ENCODE data around the gene ZC3HAV1.
A peak's percentile ranks its signal among the peaks of the same experiment; 100 is the strongest.
"Not testable (repeated sequence)": the region's sequence is repeated elsewhere in the genome, so short reads cannot be mapped to it uniquely, and the experiment has no call there.

The ZC3HAV1 gene

DNA sequence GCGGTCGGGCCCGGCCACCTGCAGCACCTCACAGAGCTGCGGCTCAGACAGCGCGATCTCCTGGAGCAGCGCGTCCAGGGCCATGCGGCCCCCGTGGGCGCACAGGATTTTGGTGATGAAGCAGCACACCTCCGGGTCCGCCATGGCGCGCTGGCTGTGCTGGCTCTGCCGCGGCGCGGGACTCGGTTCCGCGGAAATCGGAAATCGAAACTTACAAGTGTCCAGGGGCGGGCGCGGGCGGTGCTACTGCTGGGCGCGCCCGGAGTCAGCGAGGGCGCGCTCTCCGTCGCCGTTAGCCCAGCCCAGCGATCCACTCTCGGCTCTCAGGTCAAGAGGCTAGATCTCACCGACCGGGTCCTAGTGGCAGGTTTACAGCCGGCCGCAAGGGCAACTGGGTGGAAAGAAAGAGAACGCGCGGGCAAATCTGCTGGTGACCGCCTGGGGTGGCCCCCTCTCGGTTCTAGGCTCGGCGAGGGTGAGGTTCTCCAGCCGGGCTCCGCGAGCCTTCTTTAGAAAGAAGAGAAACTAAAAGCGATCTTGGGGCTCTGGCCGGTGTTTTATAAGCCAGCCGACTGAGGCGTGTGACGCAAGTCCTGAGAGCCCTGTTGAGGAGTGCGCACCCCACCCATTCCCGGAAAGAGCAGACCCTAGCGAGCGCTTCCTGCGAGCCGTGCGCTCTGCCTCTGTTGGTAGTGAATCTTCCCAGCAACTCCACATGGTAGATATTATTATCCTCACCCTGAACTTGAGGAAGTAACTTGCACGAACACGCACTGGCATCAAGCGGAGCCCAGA, at the start of gene ZC3HAV1:
ZC3HAV1 (minus strand) TSS at position 533 of the 795 bp plus-strand sequence; CDS start at position 144, 389 bp downstream.
- Histone ChIP-seq H3K9me3 (ENCODE audit: insufficient read depth, low read length) (no peaks in the 10 kb centered on the region), H3K4me3 (ENCODE audit: insufficient read length, low read depth) (peak within 1 kb of the TSS; percentile 80), H3K4me1 (ENCODE audit: insufficient read depth, insufficient read length) (no peaks in the 10 kb centered on the region), H3K9ac (ENCODE audit: insufficient read length, low read depth) (peak within 1 kb of the TSS; percentile 82), H3K36me3 (ENCODE audit: insufficient read depth, insufficient read length, low read length) (no peaks in the 10 kb centered on the region), H3K27me3 (ENCODE audit: insufficient read depth, insufficient read length) (peaks cover 21% of the 10 kb centered on the region)
- TF ChIP-seq SUZ12 (IDR thresholded peaks at IDR 0.05; ENCODE audit: extremely low read depth, insufficient read depth, insufficient read length) (no peak), ZNF274 (IDR thresholded peaks at IDR 0.05; ENCODE audit: low read depth, low read length) (no peak), YY1 (IDR thresholded peaks at IDR 0.05; ENCODE audit: insufficient read depth, insufficient read length) (no peak)
- no peak for DNase-seq (ENCODE audit: low read depth, low spot score)

DNA sequence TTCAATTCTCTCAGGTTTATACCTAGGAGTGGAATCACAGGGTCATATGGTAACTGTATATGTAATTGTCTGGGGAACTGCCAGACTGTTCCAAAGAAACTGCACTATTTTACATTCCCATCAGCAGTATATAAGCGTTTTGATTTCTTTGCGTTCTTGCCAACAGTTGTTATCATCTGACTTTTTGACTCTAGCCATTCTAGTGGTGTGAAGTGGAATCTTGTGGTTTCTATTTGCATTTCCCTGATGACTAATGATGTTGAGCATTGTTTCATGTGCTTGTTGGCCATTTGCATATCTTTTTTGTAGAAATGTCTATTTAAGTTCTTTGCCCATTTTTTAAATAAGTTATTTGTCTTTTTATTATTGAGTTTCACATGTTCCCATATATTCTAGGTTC, 44.3 kb upstream of the ZC3HAV1 start:
- no peaks in the 10 kb centered on the region for H3K36me3 ChIP-seq (ENCODE audit: insufficient read depth, insufficient read length, low read length)
- H3K4me1 ChIP-seq (ENCODE audit: insufficient read depth, insufficient read length) = no peaks in the 10 kb centered on the region
- TF ChIP-seq SUZ12 (IDR thresholded peaks at IDR 0.05; ENCODE audit: extremely low read depth, insufficient read depth, insufficient read length) (no peak), ZNF274 (IDR thresholded peaks at IDR 0.05; ENCODE audit: low read depth, low read length) (no peak), YY1 (IDR thresholded peaks at IDR 0.05; ENCODE audit: insufficient read depth, insufficient read length) (no peak)
- no peak overlapping the region for H3K4me3 ChIP-seq (ENCODE audit: insufficient read length, low read depth)
- H3K9ac ChIP-seq (ENCODE audit: insufficient read length, low read depth) = no peak overlapping the region
- no peaks in the 10 kb centered on the region for H3K9me3 ChIP-seq (ENCODE audit: insufficient read depth, low read length)
- no peaks in the 10 kb centered on the region for H3K27me3 ChIP-seq (ENCODE audit: insufficient read depth, insufficient read length)
- no peak for DNase-seq (ENCODE audit: low read depth, low spot score)

DNA sequence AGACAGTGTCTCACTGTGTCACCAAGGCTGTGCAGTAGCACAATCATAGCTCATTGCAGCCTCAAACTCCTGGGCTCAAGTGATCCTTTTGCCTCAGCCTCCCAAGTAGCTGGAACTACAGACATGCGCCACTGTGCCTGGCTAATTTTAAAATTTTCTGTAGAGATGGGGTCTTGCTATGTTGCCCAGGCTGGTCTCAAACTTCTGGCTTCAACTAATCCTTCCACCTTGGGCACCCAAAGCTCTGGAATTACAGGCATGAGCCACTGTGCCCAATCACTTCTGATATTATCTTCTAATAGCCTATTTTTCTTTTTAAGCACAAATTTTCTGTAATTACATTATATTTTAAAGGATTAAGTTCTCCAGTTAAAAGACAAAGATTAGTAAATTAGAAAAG, 42.6 kb upstream of the ZC3HAV1 start:
- no peak overlapping the region for H3K4me3 ChIP-seq (ENCODE audit: insufficient read length, low read depth)
- H3K36me3 ChIP-seq (ENCODE audit: insufficient read depth, insufficient read length, low read length) = no peaks in the 10 kb centered on the region
- no peaks in the 10 kb centered on the region for H3K4me1 ChIP-seq (ENCODE audit: insufficient read depth, insufficient read length)
- no peak for DNase-seq (ENCODE audit: low read depth, low spot score)
- no peak for TF ChIP-seq SUZ12 (IDR thresholded peaks at IDR 0.05; ENCODE audit: extremely low read depth, insufficient read depth, insufficient read length)
- TF ChIP-seq ZNF274 (IDR thresholded peaks at IDR 0.05; ENCODE audit: low read depth, low read length) = no peak
- H3K9me3 ChIP-seq (ENCODE audit: insufficient read depth, low read length) = no peaks in the 10 kb centered on the region
- H3K9ac ChIP-seq (ENCODE audit: insufficient read length, low read depth) = no peak overlapping the region
- H3K27me3 ChIP-seq (ENCODE audit: insufficient read depth, insufficient read length) = no peaks in the 10 kb centered on the region

DNA sequence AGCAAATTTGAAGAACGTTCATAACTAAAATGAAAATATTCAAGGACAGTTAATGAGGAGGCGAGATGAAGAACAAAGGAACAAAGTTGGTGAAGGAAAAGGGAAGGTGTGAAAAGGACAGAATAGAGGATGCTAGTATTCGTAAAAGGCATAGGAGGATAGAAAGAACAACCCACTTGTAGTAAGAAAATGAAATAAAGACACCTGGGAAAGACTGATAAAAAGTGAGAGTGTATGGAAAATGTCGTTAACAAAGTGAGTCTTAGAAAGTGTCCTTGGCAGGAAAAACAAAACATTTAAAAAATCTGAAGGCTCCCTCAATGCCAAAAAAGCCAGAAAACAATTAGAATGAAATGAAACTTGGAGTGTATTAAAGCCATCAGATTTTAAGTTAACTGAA, 29.6 kb upstream of the ZC3HAV1 start:
- Histone ChIP-seq H3K9ac (ENCODE audit: insufficient read length, low read depth) (no peak overlapping the region), H3K36me3 (ENCODE audit: insufficient read depth, insufficient read length, low read length) (peaks cover 15% of the 10 kb centered on the region), H3K9me3 (ENCODE audit: insufficient read depth, low read length) (no peaks in the 10 kb centered on the region), H3K4me3 (ENCODE audit: insufficient read length, low read depth) (no peak overlapping the region), H3K4me1 (ENCODE audit: insufficient read depth, insufficient read length) (no peaks in the 10 kb centered on the region), H3K27me3 (ENCODE audit: insufficient read depth, insufficient read length) (no peaks in the 10 kb centered on the region)
- TF ChIP-seq YY1 (IDR thresholded peaks at IDR 0.05; ENCODE audit: insufficient read depth, insufficient read length) = no peak
- no peak for TF ChIP-seq ZNF274 (IDR thresholded peaks at IDR 0.05; ENCODE audit: low read depth, low read length)
- TF ChIP-seq SUZ12 (IDR thresholded peaks at IDR 0.05; ENCODE audit: extremely low read depth, insufficient read depth, insufficient read length) = no peak
- no peak for DNase-seq (ENCODE audit: low read depth, low spot score)

DNA sequence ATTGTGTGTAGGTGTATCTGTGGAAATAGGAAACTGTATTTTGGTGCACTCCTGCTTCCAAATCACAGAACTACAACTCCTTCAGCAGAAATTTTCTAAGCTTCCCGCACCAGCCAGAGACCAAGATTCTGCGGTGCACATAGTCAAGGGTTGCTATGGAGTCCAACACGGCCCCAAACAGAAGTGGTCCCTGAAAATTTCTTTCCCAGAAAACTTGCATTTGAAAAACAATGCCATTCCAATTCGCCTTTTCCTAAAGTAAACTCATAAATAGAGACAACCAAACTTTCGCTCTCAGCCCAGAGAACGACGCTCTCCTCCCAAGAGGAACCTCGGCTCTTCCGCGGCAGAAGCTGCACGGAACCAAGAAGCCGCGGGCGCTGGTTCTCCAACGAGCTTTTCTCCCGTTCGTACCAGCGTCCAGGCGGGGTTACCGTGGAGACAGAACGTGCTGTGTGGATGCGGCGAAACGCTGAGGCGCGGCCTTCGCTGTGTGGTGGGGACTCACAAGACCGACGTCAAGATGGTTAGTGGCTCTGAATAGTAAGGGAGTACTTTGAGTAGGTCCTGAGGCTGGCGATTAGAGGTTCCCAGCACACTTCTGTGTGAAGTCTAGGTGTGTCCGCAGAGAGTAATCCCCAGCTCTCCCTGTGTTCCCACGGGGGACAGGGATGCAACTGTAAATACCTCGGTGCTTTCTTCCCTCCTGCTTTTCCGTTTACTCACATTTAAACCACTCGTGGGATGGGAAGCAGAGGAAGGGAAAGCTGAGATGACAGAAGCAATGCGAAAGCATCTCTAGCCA, 24.0 kb upstream of the ZC3HAV1 start:
- Histone ChIP-seq H3K4me3 (ENCODE audit: insufficient read length, low read depth) (peak overlapping the region; percentile 71), H3K9ac (ENCODE audit: insufficient read length, low read depth) (peak overlapping the region; percentile 82), H3K4me1 (ENCODE audit: insufficient read depth, insufficient read length) (no peaks in the 10 kb centered on the region), H3K27me3 (ENCODE audit: insufficient read depth, insufficient read length) (peaks cover 15% of the 10 kb centered on the region), H3K9me3 (ENCODE audit: insufficient read depth, low read length) (no peaks in the 10 kb centered on the region), H3K36me3 (ENCODE audit: insufficient read depth, insufficient read length, low read length) (peaks cover 7% of the 10 kb centered on the region)
- TF ChIP-seq YY1 (IDR thresholded peaks at IDR 0.05; ENCODE audit: insufficient read depth, insufficient read length) = no peak
- no peak for TF ChIP-seq ZNF274 (IDR thresholded peaks at IDR 0.05; ENCODE audit: low read depth, low read length)
- TF ChIP-seq SUZ12 (IDR thresholded peaks at IDR 0.05; ENCODE audit: extremely low read depth, insufficient read depth, insufficient read length) = no peak
- DNase-seq (ENCODE audit: low read depth, low spot score) = peak; percentile 83

DNA sequence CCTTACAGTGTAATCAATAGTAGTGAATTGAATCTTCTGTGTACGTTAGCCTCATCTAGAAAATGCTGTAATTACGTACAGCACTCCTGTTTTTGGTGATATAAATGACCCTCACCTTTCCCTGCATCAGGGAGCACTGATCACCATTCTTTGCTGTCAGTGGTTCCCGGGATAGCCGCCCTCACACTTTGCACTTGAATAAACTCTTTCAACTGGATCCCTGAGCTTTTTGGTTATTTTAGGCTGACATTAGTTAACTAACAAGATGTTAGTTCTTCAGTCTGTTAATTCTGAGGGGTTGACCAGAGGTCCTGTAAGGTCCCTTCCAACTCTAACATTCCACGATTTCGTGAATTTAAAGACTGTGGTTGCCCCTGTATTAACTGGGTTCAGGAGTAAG, 23.4 kb upstream of the ZC3HAV1 start:
- H3K27me3 ChIP-seq (ENCODE audit: insufficient read depth, insufficient read length) = peaks cover 15% of the 10 kb centered on the region

DNA sequence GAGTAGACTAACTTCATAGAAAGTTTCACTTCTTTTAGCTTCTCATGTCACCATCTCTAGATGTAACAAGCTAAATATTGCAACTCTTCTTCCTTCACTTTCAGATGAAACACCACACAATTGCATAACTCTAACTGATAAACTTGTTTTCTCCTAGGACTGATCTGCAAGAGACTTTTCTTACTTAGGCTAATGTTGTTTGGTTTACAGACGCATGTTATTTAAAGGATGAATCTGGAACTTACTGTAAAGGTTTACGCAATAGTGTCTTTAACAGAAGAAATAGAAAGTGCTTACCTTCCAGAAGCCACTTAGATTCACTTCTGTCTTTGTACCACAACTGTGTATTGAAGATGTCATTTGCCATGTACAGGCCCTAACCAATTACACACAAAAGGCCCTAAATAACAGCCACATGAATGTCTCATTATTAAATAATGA, 22.1 kb upstream of the ZC3HAV1 start:
- H3K4me3 ChIP-seq (ENCODE audit: insufficient read length, low read depth) = no peak overlapping the region
- H3K9ac ChIP-seq (ENCODE audit: insufficient read length, low read depth) = no peak overlapping the region
- peaks cover 15% of the 10 kb centered on the region for H3K27me3 ChIP-seq (ENCODE audit: insufficient read depth, insufficient read length)
- H3K36me3 ChIP-seq (ENCODE audit: insufficient read depth, insufficient read length, low read length) = peaks cover 3% of the 10 kb centered on the region
- H3K4me1 ChIP-seq (ENCODE audit: insufficient read depth, insufficient read length) = no peaks in the 10 kb centered on the region
- no peak for DNase-seq (ENCODE audit: low read depth, low spot score)
- no peaks in the 10 kb centered on the region for H3K9me3 ChIP-seq (ENCODE audit: insufficient read depth, low read length)
- TF ChIP-seq ZNF274 (IDR thresholded peaks at IDR 0.05; ENCODE audit: low read depth, low read length) = no peak
- TF ChIP-seq YY1 (IDR thresholded peaks at IDR 0.05; ENCODE audit: insufficient read depth, insufficient read length) = no peak
- no peak for TF ChIP-seq SUZ12 (IDR thresholded peaks at IDR 0.05; ENCODE audit: extremely low read depth, insufficient read depth, insufficient read length)

More for the DNA sequence above, 23.4 kb upstream of the ZC3HAV1 start:
- Histone ChIP-seq H3K36me3 (ENCODE audit: insufficient read depth, insufficient read length, low read length) (peaks cover 7% of the 10 kb centered on the region), H3K4me3 (ENCODE audit: insufficient read length, low read depth) (peak overlapping the region; percentile 71), H3K9me3 (ENCODE audit: insufficient read depth, low read length) (no peaks in the 10 kb centered on the region), H3K4me1 (ENCODE audit: insufficient read depth, insufficient read length) (no peaks in the 10 kb centered on the region), H3K9ac (ENCODE audit: insufficient read length, low read depth) (peak overlapping the region; percentile 68)
- TF ChIP-seq ZNF274 (IDR thresholded peaks at IDR 0.05; ENCODE audit: low read depth, low read length) = no peak
- TF ChIP-seq SUZ12 (IDR thresholded peaks at IDR 0.05; ENCODE audit: extremely low read depth, insufficient read depth, insufficient read length) = no peak
- no peak for TF ChIP-seq YY1 (IDR thresholded peaks at IDR 0.05; ENCODE audit: insufficient read depth, insufficient read length)
- no peak for DNase-seq (ENCODE audit: low read depth, low spot score)

DNA sequence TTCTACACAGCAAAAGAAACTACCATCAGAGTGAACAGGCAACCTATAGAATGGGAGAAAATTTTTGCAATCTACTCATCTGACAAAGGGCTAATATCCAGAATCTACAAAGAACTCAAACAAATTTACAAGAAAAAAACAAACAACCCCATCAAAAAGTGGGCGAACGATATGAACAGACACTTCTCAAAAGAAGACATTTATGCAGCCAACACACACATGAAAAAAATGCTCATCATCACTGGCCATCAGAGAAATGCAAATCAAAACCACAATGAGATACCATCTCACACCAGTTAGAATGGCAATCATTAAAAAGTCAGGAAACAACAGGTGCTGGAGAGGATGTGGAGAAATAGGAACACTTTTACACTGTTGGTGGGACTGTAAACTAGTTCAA, 20.3 kb upstream of the ZC3HAV1 start:
- peaks cover 15% of the 10 kb centered on the region for H3K27me3 ChIP-seq (ENCODE audit: insufficient read depth, insufficient read length)
- not testable (repeated sequence) for H3K9ac ChIP-seq (ENCODE audit: insufficient read length, low read depth); H3K4me1 ChIP-seq (ENCODE audit: insufficient read depth, insufficient read length); H3K9me3 ChIP-seq (ENCODE audit: insufficient read depth, low read length); H3K36me3 ChIP-seq (ENCODE audit: insufficient read depth, insufficient read length, low read length); DNase-seq (ENCODE audit: low read depth, low spot score); H3K4me3 ChIP-seq (ENCODE audit: insufficient read length, low read depth)
